ENCODE results near the gene NAV3.

GRCh38 chr12:78199926-78200325 is 369.2 kb downstream of the NAV3 start:
- no peak for TF ChIP-seq ARNT (IDR thresholded peaks at IDR 0.05)
- TF ChIP-seq NFRKB (IDR thresholded peaks at IDR 0.05), result no peak
- TF ChIP-seq PKNOX1 (IDR thresholded peaks at IDR 0.05), result no peak
- TF ChIP-seq BHLHE40 (IDR thresholded peaks at IDR 0.05; ENCODE audit: borderline replicate concordance), result no peak

Measured in HEK293T (cell line).